GM10248 (cell line): ENCODE measurements around the gene AGRN.

ENCODE experiments used
- CTCF ChIA-PET: fragments of 300-600 bp; sonication (Branson Sonifier 250); formaldehyde crosslinking; extraction: SDS; loops from one replicate; lab custom pipeline; 2021; ENCODE audit warnings: antibody characterized with exemption; lab: Yijun Ruan, JAX
- POLR2A ChIA-PET: fragments of 350-650 bp; sonication (Branson Sonifier 250); formaldehyde crosslinking; extraction: SDS; loops from one replicate; lab custom pipeline; 2020; ENCODE audit warnings: antibody characterized with exemption; lab: Yijun Ruan, JAX
- DNase-seq: peaks from one replicate; pipeline ENCODE4 v3.0.0; 2012; ENCODE audit errors: extremely low spot score
- TF ChIP-seq, protein P1 (sequence below): IDR thresholded peaks from 2 replicates; pipeline ENCODE4 v1.5.1; 2012; ENCODE audit warnings: mild to moderate bottlenecking, low read depth; ENCODE audit errors: extremely low read depth, missing control alignments, control extremely low read depth

The AGRN gene

DNA sequence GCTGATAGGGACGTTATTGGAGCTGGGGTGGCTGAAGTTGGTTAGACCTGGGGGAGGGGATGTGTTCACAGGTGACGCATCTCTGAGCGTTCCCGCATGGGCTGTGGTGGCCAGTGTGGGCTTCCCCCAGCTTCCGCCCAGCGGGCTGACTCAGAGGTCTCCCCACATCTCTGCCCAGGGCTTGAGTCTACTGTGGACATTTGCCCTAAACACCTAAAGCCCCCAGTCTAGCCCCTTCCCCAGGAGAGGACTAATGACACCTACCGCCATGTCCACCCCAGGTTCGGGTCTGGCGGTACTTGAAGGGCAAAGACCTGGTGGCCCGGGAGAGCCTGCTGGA is 2.0 kb downstream of the AGRN start:
- DNase-seq: no peak
- CTCF ChIA-PET: interaction anchor here (1.1 to 3.3 kb wide), 3 partner anchors 10 to 37 kb away, joined by 4 to 26 read pairs (median 4); no protein-coding TSS in a partner anchor
- TF ChIP-seq, protein P1, sequence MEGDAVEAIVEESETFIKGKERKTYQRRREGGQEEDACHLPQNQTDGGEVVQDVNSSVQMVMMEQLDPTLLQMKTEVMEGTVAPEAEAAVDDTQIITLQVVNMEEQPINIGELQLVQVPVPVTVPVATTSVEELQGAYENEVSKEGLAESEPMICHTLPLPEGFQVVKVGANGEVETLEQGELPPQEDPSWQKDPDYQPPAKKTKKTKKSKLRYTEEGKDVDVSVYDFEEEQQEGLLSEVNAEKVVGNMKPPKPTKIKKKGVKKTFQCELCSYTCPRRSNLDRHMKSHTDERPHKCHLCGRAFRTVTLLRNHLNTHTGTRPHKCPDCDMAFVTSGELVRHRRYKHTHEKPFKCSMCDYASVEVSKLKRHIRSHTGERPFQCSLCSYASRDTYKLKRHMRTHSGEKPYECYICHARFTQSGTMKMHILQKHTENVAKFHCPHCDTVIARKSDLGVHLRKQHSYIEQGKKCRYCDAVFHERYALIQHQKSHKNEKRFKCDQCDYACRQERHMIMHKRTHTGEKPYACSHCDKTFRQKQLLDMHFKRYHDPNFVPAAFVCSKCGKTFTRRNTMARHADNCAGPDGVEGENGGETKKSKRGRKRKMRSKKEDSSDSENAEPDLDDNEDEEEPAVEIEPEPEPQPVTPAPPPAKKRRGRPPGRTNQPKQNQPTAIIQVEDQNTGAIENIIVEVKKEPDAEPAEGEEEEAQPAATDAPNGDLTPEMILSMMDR: no peak
- POLR2A ChIA-PET: no interaction called here

DNA sequence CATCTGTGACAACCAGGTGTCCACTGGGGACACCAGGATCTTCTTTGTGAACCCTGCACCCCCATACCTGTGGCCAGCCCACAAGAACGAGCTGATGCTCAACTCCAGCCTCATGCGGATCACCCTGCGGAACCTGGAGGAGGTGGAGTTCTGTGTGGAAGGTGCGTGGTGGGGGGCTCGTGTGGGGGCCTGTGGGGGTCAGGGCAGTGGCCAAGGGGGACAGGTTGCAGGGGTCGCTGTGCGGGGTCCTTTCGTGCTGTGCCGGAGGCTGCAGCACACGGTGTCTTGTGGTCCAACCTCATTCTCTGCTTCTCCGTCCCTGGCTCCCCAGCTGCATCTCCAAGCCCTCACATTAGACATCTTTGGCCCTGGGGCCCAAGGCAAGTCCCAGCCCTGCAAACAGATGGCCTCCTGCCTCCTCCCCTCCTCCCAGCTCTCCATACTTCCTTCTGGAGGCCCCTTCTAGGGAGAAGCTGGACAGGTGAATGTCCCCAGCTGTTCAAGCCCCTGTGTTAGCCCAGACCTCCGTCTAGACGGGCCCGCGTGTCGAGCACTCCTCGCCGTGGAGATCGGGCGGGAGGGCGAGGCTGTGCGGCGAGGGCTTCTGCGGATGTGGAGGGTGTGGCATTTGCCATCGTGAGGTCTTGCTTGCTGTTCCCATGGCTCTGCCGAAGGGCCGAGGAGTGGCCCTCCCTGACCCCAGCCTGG is 2.5 kb downstream of the AGRN start:
- TF ChIP-seq, protein P1: no peak
- DNase-seq: no peak
- ChIA-PET POLR2A (no interaction called here), CTCF (interaction anchor here (1.1 to 3.3 kb wide), 3 partner anchors 10 to 20 kb away, joined by 4 to 26 read pairs (median 9); no protein-coding TSS in a partner anchor)

DNA sequence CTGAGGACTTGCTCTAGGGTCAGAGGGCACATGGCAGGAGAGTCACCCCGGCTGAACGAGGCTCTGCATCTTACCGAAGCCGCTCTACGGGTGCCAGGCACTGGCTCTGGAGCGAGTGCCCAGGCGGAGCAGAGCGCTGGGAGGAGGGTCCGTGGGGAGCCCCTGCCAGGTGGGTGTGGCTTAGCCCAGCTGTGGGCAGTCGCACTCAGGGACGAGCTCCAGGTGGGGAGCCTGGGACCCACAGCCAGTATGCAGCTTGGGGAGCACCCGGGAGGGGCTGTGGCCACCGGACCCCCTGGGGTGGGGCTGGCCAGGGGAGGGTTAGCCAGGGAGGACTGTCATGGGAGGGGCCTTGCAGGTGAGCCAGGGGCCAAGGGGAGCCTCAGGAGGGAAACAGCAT is 3.8 kb downstream of the AGRN start:
- ChIA-PET POLR2A (interaction anchor here (1.0 kb wide), 1 partner anchor 9 kb away, joined by 3 read pairs; no protein-coding TSS in a partner anchor), CTCF (interaction anchor here (0.8 to 3.3 kb wide), 7 partner anchors 9 to 40 kb away, joined by 3 to 26 read pairs (median 4); no protein-coding TSS in a partner anchor)
- TF ChIP-seq, protein P1: no peak
- no peak for DNase-seq

DNA sequence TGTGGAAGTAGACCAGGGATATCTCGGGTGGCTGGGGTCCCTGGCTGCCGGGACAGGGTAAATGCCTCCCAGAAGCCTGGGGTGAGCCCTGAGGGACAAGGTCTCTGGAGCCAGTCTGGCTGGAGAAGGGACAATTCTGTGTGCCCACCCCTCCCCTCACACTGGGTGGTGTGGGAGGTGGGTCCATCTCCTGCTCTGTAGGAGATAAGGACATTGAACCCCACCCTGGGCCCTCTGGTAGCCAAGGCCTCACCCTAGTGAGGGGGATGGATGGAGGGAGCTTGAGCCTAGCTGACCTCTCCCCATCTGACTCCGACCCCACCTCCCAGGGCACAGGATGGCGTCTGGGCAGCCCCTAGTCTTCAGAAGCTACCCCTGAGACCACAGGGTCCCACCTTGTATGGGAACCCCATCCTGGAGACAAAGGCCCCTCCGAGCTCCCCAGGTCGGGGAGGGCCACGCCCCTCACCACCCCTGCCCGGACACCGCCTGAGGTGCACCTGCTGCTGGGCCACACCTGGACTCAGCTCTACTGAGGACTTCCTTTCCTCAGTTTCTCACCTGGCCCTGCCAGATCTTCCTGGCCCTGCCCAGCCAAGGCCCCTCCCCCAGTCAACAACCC is 4.3 kb downstream of the AGRN start:
- ChIA-PET POLR2A (interaction anchor here (1.0 kb wide), 1 partner anchor 10 kb away, joined by 3 read pairs; no protein-coding TSS in a partner anchor), CTCF (interaction anchor here (0.8 to 2.9 kb wide), 7 partner anchors 8 to 40 kb away, joined by 3 to 9 read pairs (median 3); no protein-coding TSS in a partner anchor)
- TF ChIP-seq, protein P1: no peak

DNA sequence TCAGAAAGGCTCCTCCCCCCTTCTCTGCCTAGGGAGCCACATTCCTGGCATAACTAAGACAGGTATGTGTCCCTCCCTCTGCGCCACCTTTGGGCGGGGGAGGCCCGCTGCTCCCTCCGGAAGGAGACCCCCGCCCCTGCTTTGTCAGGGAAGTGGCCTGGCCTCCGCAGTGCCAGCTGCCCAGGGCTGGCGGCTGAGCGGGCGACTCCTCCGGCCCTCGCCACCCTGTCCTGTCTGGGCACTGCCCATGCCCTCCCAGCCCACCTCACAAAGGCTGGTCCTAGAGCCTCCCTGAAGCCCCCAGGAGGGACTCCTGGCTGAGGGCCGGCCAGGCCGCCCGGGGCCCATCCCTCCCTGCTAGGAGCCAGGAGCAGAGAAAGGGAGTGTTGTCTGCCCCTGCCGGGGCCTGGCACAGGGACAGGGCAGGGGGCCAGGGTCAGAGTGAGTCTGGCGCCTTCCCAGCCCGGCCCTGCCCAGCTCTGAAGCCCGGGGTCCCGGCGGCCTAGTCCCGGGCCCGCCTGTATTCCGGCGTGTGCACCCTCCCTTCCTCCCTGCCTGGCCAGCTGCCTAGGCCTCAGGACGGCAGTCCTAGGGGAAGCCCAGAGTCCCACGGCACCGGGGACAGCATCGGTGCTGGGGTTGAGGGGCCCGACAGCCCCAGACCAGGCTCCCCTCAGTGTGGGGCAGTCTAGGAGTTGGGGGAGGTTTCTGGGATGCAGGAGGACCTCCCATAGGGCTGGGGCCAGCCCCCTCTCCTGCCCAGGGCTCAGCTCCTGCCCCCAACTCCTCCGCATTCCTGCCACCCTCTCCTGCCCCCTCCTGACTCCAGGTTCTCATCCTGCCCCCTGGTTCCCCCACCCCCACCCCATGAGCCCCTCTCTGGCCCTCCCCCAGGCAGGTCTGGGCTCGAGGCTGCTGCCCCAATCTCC is 5.1 kb downstream of the AGRN start:
- CTCF ChIA-PET: interaction anchor here (1.1 to 2.9 kb wide), 4 partner anchors 7 to 39 kb away, joined by 3 to 9 read pairs (median 4); no protein-coding TSS in a partner anchor
- DNase-seq: no peak
- TF ChIP-seq, protein P1: no peak
- POLR2A ChIA-PET: no interaction called here

More for the DNA sequence above, 4.3 kb downstream of the AGRN start:
- no peak for DNase-seq
